Measurements from ENCODE around the gene SORT1. TPM values are rescaled to one million over a fixed set of nuclear protein-coding genes. Genes with fewer than 3 reads are reported as not detected.

The SORT1 gene
- total and polyA plus RNA-seq, 2 of the 13 experiments (the other 11 are each of a cell fraction or from before 2014, with no cell fraction given), result 32.4 to 93.0 TPM

GRCh38 chr1:109263597-109264378 is 133.9 kb downstream of the SORT1 start (continued):
- TF ChIP-seq NCOR1 (IDR thresholded peaks at IDR 0.05; ENCODE audit: borderline replicate concordance, low read length) (no peak), FOXP4 (CRISPR knock-in tag; IDR thresholded peaks at IDR 0.05) (0 out of 2 replicates have a peak, but pooled peaks have one; percentile 33), ZNF180 (CRISPR knock-in tag; IDR thresholded peaks at IDR 0.05; ENCODE audit: borderline replicate concordance, low read depth) (no peak), MED8 (CRISPR knock-in tag; IDR thresholded peaks at IDR 0.05; ENCODE audit: insufficient replicate concordance) (no peak), ETV6 (CRISPR knock-in tag; conservative IDR thresholded peaks at IDR 0.05) (no peak), CCDC6 (CRISPR knock-in tag; IDR thresholded peaks at IDR 0.05) (peak; percentile 83; the same call in 1 of the 2 replicates), ZNF775 (CRISPR knock-in tag; IDR thresholded peaks at IDR 0.05; ENCODE audit: borderline replicate concordance) (no peak), REST (IDR thresholded peaks at IDR 0.05; ENCODE audit: borderline replicate concordance in 1 of 2, low read depth in 1 of 2, low read length in 2 of 2) (no peak), KLF12 (CRISPR knock-in tag; IDR thresholded peaks at IDR 0.05; ENCODE audit: borderline replicate concordance) (0 out of 2 replicates have a peak, but pooled peaks have one; percentile 52), FOXK1 (CRISPR knock-in tag; IDR thresholded peaks at IDR 0.05; ENCODE audit: borderline replicate concordance, low read depth) (peak; percentile 45; the same call in 1 of the 2 replicates)
- TF ChIP-seq, protein P1, sequence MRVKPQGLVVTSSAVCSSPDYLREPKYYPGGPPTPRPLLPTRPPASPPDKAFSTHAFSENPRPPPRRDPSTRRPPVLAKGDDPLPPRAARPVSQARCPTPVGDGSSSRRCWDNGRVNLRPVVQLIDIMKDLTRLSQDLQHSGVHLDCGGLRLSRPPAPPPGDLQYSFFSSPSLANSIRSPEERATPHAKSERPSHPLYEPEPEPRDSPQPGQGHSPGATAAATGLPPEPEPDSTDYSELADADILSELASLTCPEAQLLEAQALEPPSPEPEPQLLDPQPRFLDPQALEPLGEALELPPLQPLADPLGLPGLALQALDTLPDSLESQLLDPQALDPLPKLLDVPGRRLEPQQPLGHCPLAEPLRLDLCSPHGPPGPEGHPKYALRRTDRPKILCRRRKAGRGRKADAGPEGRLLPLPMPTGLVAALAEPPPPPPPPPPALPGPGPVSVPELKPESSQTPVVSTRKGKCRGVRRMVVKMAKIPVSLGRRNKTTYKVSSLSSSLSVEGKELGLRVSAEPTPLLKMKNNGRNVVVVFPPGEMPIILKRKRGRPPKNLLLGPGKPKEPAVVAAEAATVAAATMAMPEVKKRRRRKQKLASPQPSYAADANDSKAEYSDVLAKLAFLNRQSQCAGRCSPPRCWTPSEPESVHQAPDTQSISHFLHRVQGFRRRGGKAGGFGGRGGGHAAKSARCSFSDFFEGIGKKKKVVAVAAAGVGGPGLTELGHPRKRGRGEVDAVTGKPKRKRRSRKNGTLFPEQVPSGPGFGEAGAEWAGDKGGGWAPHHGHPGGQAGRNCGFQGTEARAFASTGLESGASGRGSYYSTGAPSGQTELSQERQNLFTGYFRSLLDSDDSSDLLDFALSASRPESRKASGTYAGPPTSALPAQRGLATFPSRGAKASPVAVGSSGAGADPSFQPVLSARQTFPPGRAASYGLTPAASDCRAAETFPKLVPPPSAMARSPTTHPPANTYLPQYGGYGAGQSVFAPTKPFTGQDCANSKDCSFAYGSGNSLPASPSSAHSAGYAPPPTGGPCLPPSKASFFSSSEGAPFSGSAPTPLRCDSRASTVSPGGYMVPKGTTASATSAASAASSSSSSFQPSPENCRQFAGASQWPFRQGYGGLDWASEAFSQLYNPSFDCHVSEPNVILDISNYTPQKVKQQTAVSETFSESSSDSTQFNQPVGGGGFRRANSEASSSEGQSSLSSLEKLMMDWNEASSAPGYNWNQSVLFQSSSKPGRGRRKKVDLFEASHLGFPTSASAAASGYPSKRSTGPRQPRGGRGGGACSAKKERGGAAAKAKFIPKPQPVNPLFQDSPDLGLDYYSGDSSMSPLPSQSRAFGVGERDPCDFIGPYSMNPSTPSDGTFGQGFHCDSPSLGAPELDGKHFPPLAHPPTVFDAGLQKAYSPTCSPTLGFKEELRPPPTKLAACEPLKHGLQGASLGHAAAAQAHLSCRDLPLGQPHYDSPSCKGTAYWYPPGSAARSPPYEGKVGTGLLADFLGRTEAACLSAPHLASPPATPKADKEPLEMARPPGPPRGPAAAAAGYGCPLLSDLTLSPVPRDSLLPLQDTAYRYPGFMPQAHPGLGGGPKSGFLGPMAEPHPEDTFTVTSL (CRISPR knock-in tag; IDR thresholded peaks at IDR 0.05; ENCODE audit: borderline replicate concordance), result no peak
- TF ChIP-seq, protein P2, sequence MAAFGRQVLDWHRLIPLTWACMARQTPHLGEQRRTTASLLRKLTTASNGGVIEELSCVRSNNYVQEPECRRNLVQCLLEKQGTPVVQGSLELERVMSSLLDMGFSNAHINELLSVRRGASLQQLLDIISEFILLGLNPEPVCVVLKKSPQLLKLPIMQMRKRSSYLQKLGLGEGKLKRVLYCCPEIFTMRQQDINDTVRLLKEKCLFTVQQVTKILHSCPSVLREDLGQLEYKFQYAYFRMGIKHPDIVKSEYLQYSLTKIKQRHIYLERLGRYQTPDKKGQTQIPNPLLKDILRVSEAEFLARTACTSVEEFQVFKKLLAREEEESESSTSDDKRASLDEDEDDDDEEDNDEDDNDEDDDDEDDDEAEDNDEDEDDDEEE (CRISPR knock-in tag; IDR thresholded peaks at IDR 0.05), result peak; percentile 50; the same call in 1 of the 2 replicates
